K562 (cell line): Measurements from ENCODE around the gene TTC23L. TPM values are rescaled to one million over a fixed set of nuclear protein-coding genes. Genes with fewer than 3 reads are reported as not detected.

ENCODE experiments used
- ATAC-seq: fragments of 200-7000 bp; cut with Tn5 transposase; 3 replicates; pipeline ENCODE4 v1.9.1; 2020; ENCODE audit warnings: moderate library complexity
- BruUV-seq: library from RNA; stranded (reverse); fragments of 400-500 nt; replicated peaks from 2 replicates; lab custom pipeline; 2021; lab: Mats Ljungman, UMichigan
- CTCF ChIA-PET: fragments of 300-600 bp; formaldehyde crosslinking; extraction: SDS; loops from one replicate; lab custom pipeline; 2021; ENCODE audit warnings: low intra/inter-chr PET ratio; lab: Yijun Ruan, JAX
- POLR2A ChIA-PET: fragments of 300-600, 350-650 bp; sonication (Branson Sonifier 250); formaldehyde crosslinking; extraction: SDS; loops from one replicate; lab custom pipeline; 2021; ENCODE audit warnings: antibody characterized with exemption, inconsistent platforms; lab: Yijun Ruan, JAX
- DNase-seq, 4 experiments: peaks; one replicate each; pipeline versions ENCODE4 v3.0.0 to v3.0.0-alpha.2; 2011 to 2018; ENCODE audit warnings: low spot score in 3 of 4, mixed read lengths in 3 of 4; ENCODE audit errors: extremely low read depth in 1 of 4
- FAIRE-seq: peaks from 2 replicates; lab custom pipeline; 2011; peaks lifted over from hg19 to GRCh38; lab: Jason Lieb, UNC
- H2AFZ ChIP-seq: 2 replicates; pipeline ENCODE4 v1.6.0; 2011; ENCODE audit warnings: low read depth, low read length, control low read depth, inconsistent platforms
- H3K27ac ChIP-seq: fragments of 200-600 bp; 3 replicates; pipeline ENCODE4 v1.8.0; 2011; ENCODE audit warnings: low read depth, mild to moderate bottlenecking, control low read depth, inconsistent platforms, low read length, moderate library complexity, mixed read lengths; ENCODE audit errors: extremely low read depth
- H3K27me3 ChIP-seq, 2 experiments: fragments of 300-600 bp in 1 of 2; 2 replicates in 1 of 2; 3 replicates in 1 of 2; pipeline versions ENCODE4 v1.6.0 to v1.8.0; 2011; ENCODE audit warnings: inconsistent platforms in 2 of 2, low read length in 2 of 2, mild to moderate bottlenecking in 1 of 2, mixed read lengths in 1 of 2, moderate library complexity in 1 of 2; ENCODE audit not compliant: control insufficient read depth in 2 of 2, insufficient read depth in 2 of 2
- H3K36me3 ChIP-seq: fragments of 300-600 bp; 3 replicates; pipeline ENCODE4 v1.8.0; 2011; ENCODE audit warnings: mild to moderate bottlenecking, low read length, inconsistent platforms; ENCODE audit not compliant: control insufficient read depth, insufficient read depth
- H3K4me1 ChIP-seq, 2 experiments: fragments of 200-600 bp in 1 of 2; replicated peaks in 1 of 2; 2 replicates in 1 of 2; 3 replicates in 1 of 2; pipeline versions ENCODE4 v1.5.1 to v1.8.0; 2011; ENCODE audit warnings: inconsistent platforms in 2 of 2, low read length in 2 of 2, mild to moderate bottlenecking in 1 of 2, mixed read lengths in 1 of 2, moderate library complexity in 1 of 2; ENCODE audit not compliant: control insufficient read depth in 2 of 2, insufficient read depth in 2 of 2
- H3K4me2 ChIP-seq: 2 replicates; pipeline ENCODE4 v1.6.1; 2011; ENCODE audit warnings: low read length, control low read depth, inconsistent platforms, mixed read lengths; ENCODE audit not compliant: insufficient read depth
- H3K4me3 ChIP-seq: fragments of 200-600 bp; sonication (generic), shearing (Covaris generic); 2 replicates; pipeline ENCODE4 v1.5.1; 2016; ENCODE audit warnings: control low read depth, inconsistent platforms
- H3K79me2 ChIP-seq: fragments of 200-600 bp; 3 replicates; pipeline ENCODE4 v1.8.0; 2011; ENCODE audit warnings: low read length, inconsistent platforms; ENCODE audit not compliant: control insufficient read depth, insufficient read depth
- H3K9ac ChIP-seq, 2 experiments: 2 replicates each; pipeline versions ENCODE4 v1.6.0 to v1.6.1; 2011; ENCODE audit warnings: low read depth in 2 of 2, low read length in 2 of 2, control low read depth in 1 of 2, inconsistent platforms in 1 of 2, mild to moderate bottlenecking in 1 of 2, mixed read lengths in 1 of 2; ENCODE audit not compliant: insufficient read depth in 1 of 2
- H3K9me1 ChIP-seq: one replicate; pipeline ENCODE4 v1.6.0; 2011; ENCODE audit warnings: inconsistent platforms, mild to moderate bottlenecking, low read length, moderate library complexity; ENCODE audit not compliant: control insufficient read depth, insufficient read depth
- H3K9me3 ChIP-seq: replicated peaks from 2 replicates; pipeline ENCODE4 v1.5.1; 2011; ENCODE audit warnings: low read depth, low read length, inconsistent platforms; ENCODE audit not compliant: control insufficient read depth, insufficient read depth
- H4K20me1 ChIP-seq: replicated peaks from 2 replicates; pipeline ENCODE4 v1.6.1; 2011; ENCODE audit warnings: low read length, inconsistent platforms, mixed read lengths; ENCODE audit not compliant: control insufficient read depth, insufficient read depth
- BCLAF1 ChIP-seq, 2 experiments: fragments of 450-650 bp in 1 of 2; IDR thresholded peaks; 2 replicates each; pipeline ENCODE4 v1.6.1; 2011 to 2017; ENCODE audit warnings: low read depth in 2 of 2, antibody characterized with exemption in 1 of 2, borderline replicate concordance in 1 of 2, low read length in 1 of 2, mild to moderate bottlenecking in 1 of 2, mixed read lengths in 1 of 2; ENCODE audit not compliant: control insufficient read depth in 1 of 2
- CBFA2T2 ChIP-seq: fragments of 450-650 bp; conservative IDR thresholded peaks from 2 replicates; pipeline ENCODE4 v1.6.1; 2017; ENCODE audit warnings: mild to moderate bottlenecking
- ELF2 ChIP-seq: fragments of 250-450 bp; sonication (Bioruptor Pico); IDR thresholded peaks from 2 replicates; pipeline ENCODE4 v1.5.0; 2021; ENCODE audit warnings: mild to moderate bottlenecking
- KHSRP ChIP-seq: fragments of 450-650 bp; IDR thresholded peaks from 2 replicates; pipeline ENCODE4 v1.6.1; 2017
- MAZ ChIP-seq, 2 experiments: fragments of 450-650 bp in 1 of 2; sonication (generic) in 1 of 2; formaldehyde crosslinking; IDR thresholded peaks in 1 of 2; conservative IDR thresholded peaks in 1 of 2; 2 replicates each; pipeline versions ENCODE4 v1.4.0 to v1.5.0; 2020; ENCODE audit warnings: mild to moderate bottlenecking in 1 of 2, missing genetic modification reagents in 1 of 2
- NELFE ChIP-seq: IDR thresholded peaks from 2 replicates; pipeline ENCODE4 v1.6.1; 2011; ENCODE audit warnings: mild to moderate bottlenecking; ENCODE audit not compliant: insufficient read depth, insufficient read length
- NR2C2 ChIP-seq, 2 experiments: fragments of 200-800 bp in 1 of 2; sonication (Bioruptor generic) in 1 of 2; sonication (generic) in 1 of 2; formaldehyde crosslinking in 1 of 2; IDR thresholded peaks; 2 replicates each; pipeline versions ENCODE4 v1.6.1 to v1.8.0; 2016 to 2022; ENCODE audit warnings: mild to moderate bottlenecking in 1 of 2, missing compliant biosample characterization in 1 of 2, missing genetic modification characterization in 1 of 2, missing genetic modification reagents in 1 of 2
- RB1 ChIP-seq: fragments of 450-650 bp; IDR thresholded peaks from 2 replicates; pipeline ENCODE4 v1.6.1; 2017; ENCODE audit warnings: low read depth, mild to moderate bottlenecking
- SMARCB1 ChIP-seq: IDR thresholded peaks from 2 replicates; pipeline ENCODE4 v1.6.1; 2011; ENCODE audit warnings: improper control_type of control experiment, low read depth; ENCODE audit not compliant: insufficient read length
- SRSF7 ChIP-seq: fragments of 200-400 bp; formaldehyde crosslinking; optimal IDR thresholded peaks from 2 replicates; pipeline ENCODE3; 2017; ENCODE audit warnings: mild to moderate bottlenecking, low read depth, low read length
- STAT5A ChIP-seq: IDR thresholded peaks from 2 replicates; pipeline ENCODE4 v1.6.1; 2012; ENCODE audit warnings: low read length, inconsistent platforms, borderline replicate concordance
- TAF1 ChIP-seq: IDR thresholded peaks from 2 replicates; pipeline ENCODE4 v1.6.1; 2011; ENCODE audit warnings: mild to moderate bottlenecking, low read length, moderate library complexity; ENCODE audit not compliant: insufficient read depth, control insufficient read depth, severe bottlenecking; ENCODE audit errors: extremely low read depth
- TAF7 ChIP-seq: fragments of 450-650 bp; IDR thresholded peaks from 2 replicates; pipeline ENCODE4 v1.6.1; 2016; ENCODE audit warnings: missing genetic modification characterization, missing compliant biosample characterization
- TEAD4 ChIP-seq, 2 experiments: sonication (generic) in 1 of 2; formaldehyde crosslinking in 1 of 2; IDR thresholded peaks; 2 replicates each; pipeline versions ENCODE4 v1.6.1 to v1.8.0; 2012 to 2022; ENCODE audit warnings: borderline replicate concordance in 1 of 2, inconsistent platforms in 1 of 2, low read length in 1 of 2, mild to moderate bottlenecking in 1 of 2, missing genetic modification reagents in 1 of 2
- U2AF2 ChIP-seq: fragments of 200-400 bp; formaldehyde crosslinking; optimal IDR thresholded peaks from 2 replicates; pipeline ENCODE3; 2017; ENCODE audit warnings: low read depth, mild to moderate bottlenecking, low read length
- ZNF124 ChIP-seq: sonication (generic); formaldehyde crosslinking; IDR thresholded peaks from 2 replicates; pipeline ENCODE4 v1.8.1; 2022; ENCODE audit warnings: missing genetic modification reagents
- ZNF184 ChIP-seq: sonication (generic); formaldehyde crosslinking; IDR thresholded peaks from 2 replicates; pipeline ENCODE4 v1.5.0; 2020; ENCODE audit warnings: missing genetic modification reagents
- WGBS: fragments of 100-300 bp; shearing (Covaris generic); methylation state at CpG from one replicate; pipeline ENCODE4 v1.1.6; 2016; ENCODE audit warnings: low coverage, mixed read lengths; ENCODE audit not compliant: insufficient coverage; ENCODE audit errors: missing lambda C conversion rate; 5-methylcytosine and 5-hydroxymethylcytosine counted together
- in situ Hi-C: fragments of 300-500 bp; cut with MboI; formaldehyde crosslinking; loops from 4 replicates; pipeline ENCODE4 v1.15.0; 2018; ENCODE audit warnings: inconsistent platforms, mixed read lengths
- intact Hi-C: fragments of 100-400 bp; cut with micrococcal nuclease; formaldehyde crosslinking; loops from 2 replicates; pipeline ENCODE4 v1.14.2; 2022
- polyA plus RNA-seq, 8 experiments: library from polyadenylated mRNA; depleted of rRNA in 4 of 8; stranded (reverse) in 5 of 8; unstranded in 3 of 8; fragments of >200 nt; fragmentation: Nextera tagmentation in 2 of 8; fragmentation: Illumina TruSeq in 1 of 8; extraction: Ambion mirVana in 2 of 8; extraction: Trizol in 1 of 8; gene quantifications; 2 replicates each; pipeline versions ENCODE4 v1.2.1 to v1.2.3, GENCODE V29; 2011 to 2014; ENCODE audit warnings: inconsistent platforms in 1 of 8, missing spikeins in 1 of 8
- total RNA-seq, 7 experiments: library from RNA; depleted of rRNA in 6 of 7; stranded (reverse); fragments of >200 nt in 6 of 7; fragmentation: Illumina TruSeq in 2 of 7; extraction: Trizol in 2 of 7; gene quantifications; 2 replicates each; pipeline versions ENCODE4 v1.2.1 to v1.2.3, GENCODE V29; 2011 to 2021; ENCODE audit warnings: low replicate concordance in 1 of 7
- TF ChIP-seq, protein P1 (sequence below): fragments of 450-650 bp; IDR thresholded peaks from 2 replicates; pipeline ENCODE4 v1.6.1; 2016; ENCODE audit warnings: borderline replicate concordance

Gene TTC23L
- total and polyA plus RNA-seq, 9 of the 15 experiments (the other 6 are each of a cell fraction or from before 2014, with no cell fraction given), result 0.03 to 0.32 (median 0.14) TPM; not detected in 2

GRCh38 chr5:34900652-34901051 lies 61.7 kb downstream of the TTC23L start:
- TF ChIP-seq NR2C2 (CRISPR knock-in tag; IDR thresholded peaks at IDR 0.05), result no peak
- TF ChIP-seq NR2C2 (tag; IDR thresholded peaks at IDR 0.05), result no peak
- TF ChIP-seq TEAD4 (IDR thresholded peaks at IDR 0.05; ENCODE audit: low read length), result no peak
- TF ChIP-seq TEAD4 (CRISPR knock-in tag; IDR thresholded peaks at IDR 0.05; ENCODE audit: borderline replicate concordance), result no peak
- no peak for TF ChIP-seq ELF2
- TF ChIP-seq CBFA2T2, result no peak
- TF ChIP-seq ZNF124 (CRISPR knock-in tag), result no peak
- no peak for TF ChIP-seq U2AF2
- TF ChIP-seq TAF7 (tag), result no peak
- TF ChIP-seq STAT5A, result no peak
- no peak for TF ChIP-seq SMARCB1
- no peak for TF ChIP-seq MAZ (CRISPR knock-in tag; conservative IDR thresholded peaks at IDR 0.05 in 1 of 2, IDR thresholded peaks at IDR 0.05 in 1 of 2)
- TF ChIP-seq ZNF184 (CRISPR knock-in tag), result no peak
- no peak for TF ChIP-seq SRSF7
- TF ChIP-seq, protein P1, sequence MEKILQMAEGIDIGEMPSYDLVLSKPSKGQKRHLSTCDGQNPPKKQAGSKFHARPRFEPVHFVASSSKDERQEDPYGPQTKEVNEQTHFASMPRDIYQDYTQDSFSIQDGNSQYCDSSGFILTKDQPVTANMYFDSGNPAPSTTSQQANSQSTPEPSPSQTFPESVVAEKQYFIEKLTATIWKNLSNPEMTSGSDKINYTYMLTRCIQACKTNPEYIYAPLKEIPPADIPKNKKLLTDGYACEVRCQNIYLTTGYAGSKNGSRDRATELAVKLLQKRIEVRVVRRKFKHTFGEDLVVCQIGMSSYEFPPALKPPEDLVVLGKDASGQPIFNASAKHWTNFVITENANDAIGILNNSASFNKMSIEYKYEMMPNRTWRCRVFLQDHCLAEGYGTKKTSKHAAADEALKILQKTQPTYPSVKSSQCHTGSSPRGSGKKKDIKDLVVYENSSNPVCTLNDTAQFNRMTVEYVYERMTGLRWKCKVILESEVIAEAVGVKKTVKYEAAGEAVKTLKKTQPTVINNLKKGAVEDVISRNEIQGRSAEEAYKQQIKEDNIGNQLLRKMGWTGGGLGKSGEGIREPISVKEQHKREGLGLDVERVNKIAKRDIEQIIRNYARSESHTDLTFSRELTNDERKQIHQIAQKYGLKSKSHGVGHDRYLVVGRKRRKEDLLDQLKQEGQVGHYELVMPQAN, result no peak
- no peak for TF ChIP-seq RB1
- no peak for TF ChIP-seq KHSRP
- TF ChIP-seq TAF1, result no peak
- no peak for TF ChIP-seq BCLAF1 (IDR thresholded peaks at IDR 0.05; ENCODE audit: borderline replicate concordance in 1 of 2, control insufficient read depth in 1 of 2, low read depth in 2 of 2, low read length in 1 of 2)
- TF ChIP-seq NELFE, result no peak
- peaks cover 18% of the 10 kb centered on the region for H3K36me3 ChIP-seq
- no peak overlapping the region for H3K9ac ChIP-seq
- H3K4me2 ChIP-seq, result no peak overlapping the region
- no peak overlapping the region for H3K27ac ChIP-seq
- ChIA-PET POLR2A (interaction anchor here (0.8 to 1.0 kb wide), 2 partner anchors 14 to 415 kb away, joined by 4 to 8 read pairs; partner anchors contain the start of genes BRIX1 and RAD1), CTCF (no interaction called here)
- H3K4me3 ChIP-seq, result no peak overlapping the region
- in situ Hi-C loops (loop anchor here (25.0 kb wide), 1 partner anchor 1438 kb away; no protein-coding TSS in a partner anchor), intact Hi-C loops (no loop called here)
- BruUV-seq, result no TSS peak
- FAIRE-seq (no peak), DNase-seq (no peak), ATAC-seq (no peak)
- H3K4me1 ChIP-seq, result peaks cover 11 to 19% of the 10 kb centered on the region in 2 experiments
- no peaks in the 10 kb centered on the region for H3K79me2 ChIP-seq
- no peaks in the 10 kb centered on the region for H4K20me1 ChIP-seq
- 74% methylated on average over 6 of the region's 6 CpGs for WGBS
- no peaks in the 10 kb centered on the region for H3K27me3 ChIP-seq
- H2AFZ ChIP-seq, result no peak overlapping the region
- no peaks in the 10 kb centered on the region for H3K9me1 ChIP-seq
- H3K9me3 ChIP-seq, result no peaks in the 10 kb centered on the region
